ENCODE measurements around the gene DPH7. TPM values are rescaled to one million over a fixed set of nuclear protein-coding genes. Genes with fewer than 3 reads are reported as not detected.

The DPH7 gene
- total and polyA plus RNA-seq, 2 of the 8 experiments (the other 6 are each of a cell fraction or from before 2014, with no cell fraction given), result 44.6 to 45.5 TPM

- TF ChIP-seq NRF1 (IDR thresholded peaks at IDR 0.05; ENCODE audit: low read depth, low read length), result no peak
- TF ChIP-seq SUZ12 (IDR thresholded peaks at IDR 0.05; ENCODE audit: low read length), result no peak
- no peak for TF ChIP-seq CREB1 (IDR thresholded peaks at IDR 0.05)
- no peak for TF ChIP-seq TCF12 (IDR thresholded peaks at IDR 0.05; ENCODE audit: low read depth, low read length)
- TF ChIP-seq TBP (IDR thresholded peaks at IDR 0.05; ENCODE audit: low read depth, low read length), result no peak
- no peak for TF ChIP-seq RNF2 (IDR thresholded peaks at IDR 0.05; ENCODE audit: borderline replicate concordance, low read depth, low read length, missing control alignments, poor library complexity, severe bottlenecking)
- TF ChIP-seq BCL11A (IDR thresholded peaks at IDR 0.05; ENCODE audit: low read depth in 2 of 2, low read length in 2 of 2), result no peak
- TF ChIP-seq SP1 (IDR thresholded peaks at IDR 0.05; ENCODE audit: low read depth, low read length), result no peak
- TF ChIP-seq TAF1 (IDR thresholded peaks at IDR 0.05; ENCODE audit: low read depth, low read length), result no peak
- TF ChIP-seq SP2 (IDR thresholded peaks at IDR 0.05; ENCODE audit: low read length), result no peak
- TF ChIP-seq POU5F1 (IDR thresholded peaks at IDR 0.05; ENCODE audit: low read depth, low read length), result no peak
- Histone ChIP-seq H3K4ac (replicated peaks; ENCODE audit: insufficient read length, low read depth, low read length) (no peak overlapping the region), H3K56ac (replicated peaks; ENCODE audit: insufficient read length, low read depth, low read length) (no peak overlapping the region), H2BK120ac (replicated peaks; ENCODE audit: low read depth, low read length) (no peak overlapping the region), H4K20me1 (replicated peaks in 1 of 2; ENCODE audit: control insufficient read depth in 1 of 2, insufficient read depth in 2 of 2, low read length in 2 of 2) (peaks cover 0 to 3% of the 10 kb centered on the region in 2 experiments), H2BK20ac (ENCODE audit: low read length) (no peak overlapping the region), H4K5ac (ENCODE audit: insufficient read length, low read depth, low read length) (no peak overlapping the region), H2BK5ac (ENCODE audit: low read depth, low read length) (no peak overlapping the region), H3K9me3 (ENCODE audit: insufficient read depth in 2 of 2, low read depth in 1 of 2, low read length in 1 of 2) (no peaks in the 10 kb centered on the region), H3K79me1 (ENCODE audit: low read depth, low read length) (no peaks in the 10 kb centered on the region; the same call in 1 of the 2 replicates), H3K27ac (ENCODE audit: low read depth, low read length) (no peak overlapping the region), H2BK15ac (ENCODE audit: low read length) (no peak overlapping the region), H3K79me2 (ENCODE audit: control insufficient read depth in 1 of 2, insufficient read depth in 2 of 2, low read length in 2 of 2) (no peaks in the 10 kb centered on the region), H4K91ac (replicated peaks; ENCODE audit: insufficient read length, low read length) (no peak overlapping the region), H3K23me2 (ENCODE audit: low read depth, low read length) (peaks cover 2% of the 10 kb centered on the region; the same call in 1 of the 2 replicates), H3K18ac (ENCODE audit: extremely low read depth, low read length) (no peak overlapping the region), H3K14ac (ENCODE audit: insufficient read length) (no peak overlapping the region), H3K4me3 (ENCODE audit: extremely low read depth in 1 of 4, insufficient read depth in 2 of 4, low read depth in 3 of 4, low read length in 4 of 4) (no peak overlapping the region), H3K23ac (ENCODE audit: insufficient read length) (no peak overlapping the region), H3K4me2 (ENCODE audit: insufficient read depth in 1 of 2, low read depth in 2 of 2, low read length in 2 of 2) (no peak overlapping the region), H4K8ac (ENCODE audit: extremely low read depth, insufficient read depth, low read length) (no peak overlapping the region), H3K9ac (replicated peaks in 1 of 4; ENCODE audit: extremely low read depth in 1 of 4, low read depth in 3 of 4, low read length in 3 of 4) (no peak overlapping the region), H3K36me3 (ENCODE audit: control insufficient read depth in 2 of 4, insufficient read depth in 4 of 4, low read length in 3 of 4) (peaks cover 5 to 26% (median 15%) of the 10 kb centered on the region in 4 experiments; a peak in 6 of 8 replicates), H2AK5ac (ENCODE audit: low read depth, low read length) (no peak overlapping the region), H3K27me3 (replicated peaks in 1 of 4; ENCODE audit: control insufficient read depth in 3 of 4, extremely low read depth in 1 of 4, insufficient read depth in 3 of 4, low read length in 3 of 4) (no peaks in the 10 kb centered on the region), H2AFZ (ENCODE audit: low read length) (no peak overlapping the region), H3K4me1 (replicated peaks in 1 of 4; ENCODE audit: control insufficient read depth in 3 of 4, insufficient read depth in 4 of 4, low read length in 3 of 4) (no peaks in the 10 kb centered on the region), H2BK12ac (ENCODE audit: low read depth, low read length) (no peak overlapping the region)
- FAIRE-seq (no peak), DNase-seq (ENCODE audit: low read depth in 1 of 2, low spot score in 2 of 2) (no peak)
- POLR2A ChIA-PET (ENCODE audit: partially characterized antibody), result interaction anchor here (0.9 to 2.1 kb wide), 4 partner anchors 10 to 14 kb away, joined by 3 to 12 read pairs (median 7); partner anchors contain the start of genes DPH7 and MRPL41
- CTCF ChIA-PET (ENCODE audit: partially characterized antibody), result no interaction called here
- WGBS, 2 experiments (ENCODE audit: extremely low coverage in 1 of 2, insufficient coverage in 1 of 2, insufficient read length in 1 of 2, insufficient replicate concordance in 2 of 2, low coverage in 1 of 2, low lambda C conversion rate in 2 of 2, missing lambda C conversion rate in 1 of 2), result 94% methylated on average over 10 of the region's 10 CpGs; no CpG with 5 or more reads in 1 of the 2 experiments
Measured at GRCh38 chr9:137564134-137564533, 14.6 kb downstream of the DPH7 start.
